HAP-1 (cell line): ENCODE data around the gene PLCB1.
A peak's percentile ranks its signal among the peaks of the same experiment; 100 is the strongest.

ENCODE experiments used
- DNase-seq, 2 experiments: peaks; one replicate each; pipeline ENCODE4 v3.0.0-alpha.2; 2016 to 2020; ENCODE audit warnings: low spot score in 2 of 2
- H3K27me3 ChIP-seq: fragments of 250-450 bp; sonication (Bioruptor Pico); 2 replicates; pipeline ENCODE4 v1.5.1; 2020; ENCODE audit warnings: low read depth, mild to moderate bottlenecking, moderate library complexity
- H3K36me3 ChIP-seq: fragments of 250-450 bp; sonication (Bioruptor Pico); replicated peaks from 2 replicates; pipeline ENCODE4 v1.5.1; 2020; ENCODE audit warnings: mild to moderate bottlenecking
- H3K4me1 ChIP-seq: fragments of 250-450 bp; sonication (Bioruptor Pico); 2 replicates; pipeline ENCODE4 v1.5.1; 2020; ENCODE audit warnings: mild to moderate bottlenecking
- H3K4me3 ChIP-seq: fragments of 250-450 bp; sonication (Bioruptor Pico); 2 replicates; pipeline ENCODE4 v1.5.1; 2020; ENCODE audit warnings: mild to moderate bottlenecking, moderate library complexity
- H3K9me3 ChIP-seq: fragments of 250-450 bp; sonication (Bioruptor Pico); 2 replicates; pipeline ENCODE4 v1.5.1; 2020; ENCODE audit warnings: mild to moderate bottlenecking, moderate library complexity
- in situ Hi-C: fragments of 300-500 bp; cut with MboI; formaldehyde crosslinking; loops from 3 replicates; pipeline ENCODE4 v1.14.3; 2020; ENCODE audit warnings: low sequenced_read_pairs, inconsistent platforms, mixed read lengths

Gene PLCB1

GRCh38 chr20:8413691-8414090 is 281.6 kb downstream of the PLCB1 start:
- Histone ChIP-seq H3K4me3 (no peak overlapping the region), H3K9me3 (no peaks in the 10 kb centered on the region), H3K36me3 (no peaks in the 10 kb centered on the region), H3K4me1 (peaks cover 13% of the 10 kb centered on the region), H3K27me3 (no peaks in the 10 kb centered on the region)
- DNase-seq, result no peak
- in situ Hi-C loops, result no loop called here

GRCh38 chr20:8414586-8415274 is 282.7 kb downstream of the PLCB1 start:
- Histone ChIP-seq H3K27me3 (no peaks in the 10 kb centered on the region), H3K9me3 (no peaks in the 10 kb centered on the region), H3K36me3 (no peaks in the 10 kb centered on the region), H3K4me1 (peaks cover 13% of the 10 kb centered on the region), H3K4me3 (no peak overlapping the region)
- in situ Hi-C loops, result no loop called here
- peak; percentile 70 to 95 for DNase-seq

- Histone ChIP-seq H3K4me3 (no peak overlapping the region), H3K4me1 (no peaks in the 10 kb centered on the region; the same call in 1 of the 2 replicates), H3K27me3 (no peaks in the 10 kb centered on the region), H3K36me3 (no peaks in the 10 kb centered on the region), H3K9me3 (no peaks in the 10 kb centered on the region)
- in situ Hi-C loops, result no loop called here
- no peak for DNase-seq
These were observed 289.9 kb downstream of the PLCB1 start for GRCh38 chr20:8421981-8422380.

- no peaks in the 10 kb centered on the region for H3K27me3 ChIP-seq
- no peak for DNase-seq
- H3K36me3 ChIP-seq, result no peaks in the 10 kb centered on the region
- H3K4me3 ChIP-seq, result no peak overlapping the region
- no peaks in the 10 kb centered on the region; the same call in 1 of the 2 replicates for H3K4me1 ChIP-seq
- no peaks in the 10 kb centered on the region for H3K9me3 ChIP-seq
- in situ Hi-C loops, result no loop called here
These were observed 291.4 kb downstream of the PLCB1 start for GRCh38 chr20:8423482-8423881.

GRCh38 chr20:8424010-8424409 is 291.9 kb downstream of the PLCB1 start:
- Histone ChIP-seq H3K4me3 (no peak overlapping the region), H3K27me3 (no peaks in the 10 kb centered on the region), H3K36me3 (no peaks in the 10 kb centered on the region), H3K4me1 (no peaks in the 10 kb centered on the region; the same call in 1 of the 2 replicates), H3K9me3 (no peaks in the 10 kb centered on the region)
- no peak for DNase-seq
- in situ Hi-C loops, result no loop called here

- no peaks in the 10 kb centered on the region for H3K9me3 ChIP-seq
- H3K36me3 ChIP-seq, result no peaks in the 10 kb centered on the region
- H3K27me3 ChIP-seq, result no peaks in the 10 kb centered on the region
- in situ Hi-C loops, result no loop called here
- no peak for DNase-seq
- H3K4me1 ChIP-seq, result no peaks in the 10 kb centered on the region; the same call in 1 of the 2 replicates
- no peak overlapping the region for H3K4me3 ChIP-seq
These were observed 292.9 kb downstream of the PLCB1 start for GRCh38 chr20:8425016-8425415.

GRCh38 chr20:8425802-8426201 is 293.7 kb downstream of the PLCB1 start:
- no peaks in the 10 kb centered on the region for H3K27me3 ChIP-seq
- no peaks in the 10 kb centered on the region for H3K36me3 ChIP-seq
- H3K4me1 ChIP-seq, result no peaks in the 10 kb centered on the region; the same call in 1 of the 2 replicates
- DNase-seq, result no peak
- in situ Hi-C loops, result no loop called here
- no peaks in the 10 kb centered on the region for H3K9me3 ChIP-seq
- no peak overlapping the region for H3K4me3 ChIP-seq

GRCh38 chr20:8427419-8428040 is 295.5 kb downstream of the PLCB1 start:
- DNase-seq, result no peak
- in situ Hi-C loops, result no loop called here
- no peaks in the 10 kb centered on the region for H3K4me1 ChIP-seq
- no peaks in the 10 kb centered on the region for H3K36me3 ChIP-seq
- H3K27me3 ChIP-seq, result no peaks in the 10 kb centered on the region
- H3K4me3 ChIP-seq, result no peak overlapping the region
- H3K9me3 ChIP-seq, result no peaks in the 10 kb centered on the region

- Histone ChIP-seq H3K9me3 (no peaks in the 10 kb centered on the region), H3K4me1 (no peaks in the 10 kb centered on the region), H3K4me3 (no peak overlapping the region), H3K27me3 (no peaks in the 10 kb centered on the region), H3K36me3 (no peaks in the 10 kb centered on the region)
- in situ Hi-C loops, result no loop called here
- DNase-seq, result no peak
These were observed 296.9 kb downstream of the PLCB1 start for GRCh38 chr20:8428988-8429387.

- H3K4me1 ChIP-seq, result no peaks in the 10 kb centered on the region
- in situ Hi-C loops, result no loop called here
- DNase-seq, result no peak
- H3K4me3 ChIP-seq, result no peak overlapping the region
- no peaks in the 10 kb centered on the region for H3K9me3 ChIP-seq
- H3K27me3 ChIP-seq, result no peaks in the 10 kb centered on the region
- H3K36me3 ChIP-seq, result no peaks in the 10 kb centered on the region
These were observed 299.7 kb downstream of the PLCB1 start for GRCh38 chr20:8431538-8432434.

- Histone ChIP-seq H3K36me3 (no peaks in the 10 kb centered on the region), H3K9me3 (no peaks in the 10 kb centered on the region), H3K27me3 (no peaks in the 10 kb centered on the region), H3K4me1 (no peaks in the 10 kb centered on the region), H3K4me3 (no peak overlapping the region)
- no peak for DNase-seq
- in situ Hi-C loops, result no loop called here
These were observed 300.5 kb downstream of the PLCB1 start for GRCh38 chr20:8432435-8433148.

- H3K27me3 ChIP-seq, result no peaks in the 10 kb centered on the region
- no peak for DNase-seq
- no peaks in the 10 kb centered on the region for H3K36me3 ChIP-seq
- in situ Hi-C loops, result no loop called here
- H3K4me3 ChIP-seq, result no peak overlapping the region
- no peaks in the 10 kb centered on the region for H3K4me1 ChIP-seq
- no peaks in the 10 kb centered on the region for H3K9me3 ChIP-seq
These were observed 301.2 kb downstream of the PLCB1 start for GRCh38 chr20:8433291-8433690.

- in situ Hi-C loops, result no loop called here
- Histone ChIP-seq H3K4me1 (no peaks in the 10 kb centered on the region), H3K4me3 (no peak overlapping the region), H3K9me3 (no peaks in the 10 kb centered on the region), H3K27me3 (no peaks in the 10 kb centered on the region), H3K36me3 (no peaks in the 10 kb centered on the region)
- DNase-seq, result no peak
These were observed 302.3 kb downstream of the PLCB1 start for GRCh38 chr20:8434326-8434876.
